ENCODE measurements around the gene SORCS1.

SORCS1 gene

DNA sequence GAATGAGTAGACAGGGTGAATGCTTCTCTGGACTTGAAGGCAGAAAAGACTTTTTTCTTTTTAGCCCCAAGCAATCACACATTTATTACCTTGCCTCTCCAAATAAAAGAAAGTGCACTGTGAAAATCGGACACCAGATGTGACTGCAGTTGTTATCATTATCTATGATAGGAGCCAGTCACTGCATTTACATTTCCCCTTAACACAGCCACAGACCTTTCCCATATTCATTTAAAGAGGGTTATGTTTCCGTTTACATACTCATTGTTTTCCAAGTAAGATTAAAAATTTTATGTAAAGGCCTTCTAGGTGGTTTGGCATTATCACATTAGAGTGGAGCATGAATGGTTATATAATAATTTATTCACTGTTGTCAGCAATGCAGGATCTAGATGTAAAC, 586.8 kb downstream of the SORCS1 start:
- DNase-seq (ENCODE audit: low spot score): no peak

DNA sequence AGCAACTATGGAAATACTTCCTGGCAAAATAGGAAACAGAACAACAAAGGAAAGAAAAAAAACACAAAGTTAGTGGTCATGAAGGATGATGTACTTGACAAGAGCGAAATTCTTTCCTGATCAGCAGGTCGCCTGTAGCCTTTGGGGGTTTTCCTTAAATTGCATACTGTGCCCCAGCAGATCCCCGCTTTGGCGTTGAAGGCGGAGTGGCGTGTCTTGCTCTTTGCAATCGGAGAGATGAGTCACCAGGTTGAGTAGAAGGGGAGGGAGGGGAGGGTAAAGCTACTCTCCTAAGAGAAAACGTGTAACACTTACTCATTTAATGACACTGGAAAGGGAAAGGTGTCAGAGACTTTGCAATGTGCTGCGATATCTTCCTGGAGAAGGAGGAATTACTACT, 587.2 kb downstream of the SORCS1 start:
- DNase-seq (ENCODE audit: low spot score): no peak

DNA sequence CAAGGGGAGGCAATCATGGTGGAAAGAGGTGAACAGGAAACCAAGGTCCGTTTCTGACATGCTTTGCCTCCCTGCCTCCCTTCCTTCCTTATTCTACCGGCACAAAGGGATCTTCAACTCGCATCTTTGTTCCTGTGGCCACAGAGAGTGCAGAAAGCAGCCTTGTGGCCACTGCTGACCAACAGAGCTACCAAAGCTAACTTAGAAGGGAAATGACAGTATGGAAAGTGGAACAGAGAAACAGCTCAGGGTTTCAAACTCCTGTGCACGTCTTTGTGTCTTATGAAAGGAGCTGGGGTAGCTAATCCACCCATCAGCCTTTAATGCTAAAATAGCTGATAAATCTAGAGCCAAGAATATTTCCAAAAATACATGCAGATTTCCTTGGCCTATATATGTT, 588.0 kb downstream of the SORCS1 start:
- no peak for DNase-seq (ENCODE audit: low spot score)

DNA sequence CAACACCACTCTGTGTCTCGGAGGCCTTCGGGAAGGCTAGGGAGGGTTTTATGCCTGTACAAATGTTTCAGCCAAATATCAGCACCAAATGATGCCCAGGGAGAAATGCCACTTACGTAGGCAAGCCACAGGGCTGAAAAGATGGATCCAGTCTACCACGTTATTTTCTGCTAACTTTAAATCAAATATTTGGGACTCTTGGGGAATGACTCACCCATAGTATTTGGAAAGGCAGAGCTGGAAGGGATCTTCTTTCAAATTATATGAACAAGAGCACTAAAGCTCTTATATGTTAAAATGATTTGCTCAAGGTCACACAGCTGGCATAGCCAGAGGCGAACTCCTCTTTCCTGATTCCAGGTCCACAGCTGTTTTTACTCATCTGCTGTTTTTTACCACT, 591.4 kb downstream of the SORCS1 start:
- DNase-seq (ENCODE audit: low spot score): no peak

DNA sequence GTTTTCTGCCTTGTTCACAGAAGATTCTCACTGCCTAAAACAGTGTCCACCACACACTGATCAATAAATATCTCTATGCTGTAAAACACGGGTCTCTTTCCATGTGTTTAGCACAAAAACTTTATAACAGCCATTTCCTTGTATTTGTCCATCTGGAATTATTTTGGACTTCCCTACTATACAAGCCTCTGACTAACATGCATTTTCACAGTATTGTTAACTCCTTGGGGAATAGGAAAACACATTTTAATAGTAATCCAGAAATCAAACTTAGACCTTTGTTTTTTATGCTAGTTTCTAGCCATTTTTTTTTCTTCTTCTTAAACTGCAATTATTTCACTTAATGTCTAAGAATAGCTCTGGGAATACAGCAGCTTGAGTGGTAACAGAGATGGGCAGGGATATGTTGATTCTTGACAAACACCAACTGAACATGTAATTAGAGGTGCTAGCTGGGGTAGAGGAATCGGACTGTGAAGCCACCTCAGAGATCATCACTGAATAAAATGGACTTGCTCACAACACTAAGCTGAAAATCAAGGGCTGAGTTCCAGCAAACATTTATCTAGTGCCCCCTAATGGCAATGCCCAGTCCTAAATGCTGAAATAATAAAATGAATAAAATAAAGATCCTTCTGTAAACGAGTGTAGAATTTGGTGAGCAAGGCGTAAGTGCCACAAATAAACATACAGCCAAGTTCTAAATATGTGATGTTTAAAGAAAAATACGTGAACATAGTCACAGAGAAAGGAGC, 593.1 kb downstream of the SORCS1 start:
- DNase-seq (ENCODE audit: low spot score): peak; percentile 60

DNA sequence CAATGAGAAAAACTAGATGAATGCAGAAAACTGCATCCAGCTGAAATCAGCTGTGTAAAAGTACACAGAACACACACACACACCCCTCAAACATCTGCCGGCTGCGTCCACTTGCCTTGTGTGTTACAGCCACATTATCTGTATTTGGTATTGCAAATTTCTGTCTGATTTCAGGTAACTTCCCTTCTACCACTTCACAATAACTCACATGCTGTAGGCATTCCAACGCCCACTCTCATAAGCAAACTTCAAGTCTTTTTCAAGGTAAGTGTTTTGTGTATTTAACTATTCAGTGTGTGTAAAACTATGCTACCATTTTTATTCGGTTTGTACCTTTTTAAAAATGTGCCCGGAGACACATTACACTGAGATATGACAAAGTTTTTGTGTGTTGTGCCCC, 594.2 kb downstream of the SORCS1 start:
- no peak for DNase-seq (ENCODE audit: low spot score)

DNA sequence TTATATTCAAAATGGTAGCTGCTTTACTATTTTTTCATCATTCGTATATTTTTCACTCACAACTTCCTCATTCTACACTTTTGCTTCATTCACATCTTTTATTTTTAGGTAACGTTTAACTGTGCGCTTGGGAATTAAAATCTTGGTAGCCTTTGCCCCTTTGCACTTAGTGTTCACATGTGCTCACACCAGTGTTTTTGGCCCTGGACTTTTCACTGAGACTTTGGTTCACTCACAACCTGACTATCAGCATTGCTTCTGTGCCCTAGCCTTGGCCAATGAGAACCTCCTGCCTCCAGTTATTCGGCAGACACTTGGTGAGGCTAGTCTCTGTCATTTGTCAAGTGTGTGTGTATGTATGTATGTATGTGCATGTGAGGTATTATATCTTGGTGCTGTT, 596.9 kb downstream of the SORCS1 start:
- DNase-seq (ENCODE audit: low spot score): no peak

DNA sequence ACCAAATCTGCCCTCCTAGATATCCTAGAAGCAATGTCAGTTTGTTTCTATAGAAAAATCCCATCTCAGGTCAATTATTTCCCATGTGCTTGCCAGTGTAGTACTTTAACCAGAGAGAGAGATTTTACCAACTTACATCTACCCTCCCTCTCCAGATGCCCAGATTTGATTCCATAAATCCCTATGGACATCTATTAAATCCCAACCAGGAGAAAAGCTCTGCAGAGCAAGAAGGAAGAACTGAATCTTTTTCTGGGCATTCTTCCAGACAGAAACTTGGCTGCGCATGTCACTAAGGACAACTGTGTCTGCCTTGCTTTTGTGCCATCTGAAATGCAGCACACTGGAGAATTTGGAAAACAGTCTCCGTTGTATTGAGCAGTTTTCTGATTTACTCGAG, 597.6 kb downstream of the SORCS1 start:
- DNase-seq (ENCODE audit: low spot score): no peak

DNA sequence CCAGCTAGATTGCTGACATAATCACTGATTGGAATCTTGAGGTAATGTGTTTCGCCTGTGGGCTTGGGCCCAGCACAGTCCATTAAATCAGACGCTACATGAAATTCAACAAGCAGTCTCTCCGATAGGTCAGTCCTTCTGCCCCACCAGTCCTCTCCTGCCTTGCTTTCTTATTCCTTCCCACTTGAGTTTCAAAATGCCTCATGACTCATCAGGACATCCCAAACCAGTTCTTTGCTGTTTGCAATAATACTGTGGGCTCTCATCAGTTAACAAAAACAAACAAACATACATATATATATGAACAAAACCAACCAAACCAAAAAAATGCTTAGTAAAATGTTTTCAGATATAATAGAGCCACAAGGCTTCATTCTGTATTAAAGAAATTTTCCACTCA, 599.0 kb downstream of the SORCS1 start:
- DNase-seq (ENCODE audit: low spot score): peak; percentile 33

DNA sequence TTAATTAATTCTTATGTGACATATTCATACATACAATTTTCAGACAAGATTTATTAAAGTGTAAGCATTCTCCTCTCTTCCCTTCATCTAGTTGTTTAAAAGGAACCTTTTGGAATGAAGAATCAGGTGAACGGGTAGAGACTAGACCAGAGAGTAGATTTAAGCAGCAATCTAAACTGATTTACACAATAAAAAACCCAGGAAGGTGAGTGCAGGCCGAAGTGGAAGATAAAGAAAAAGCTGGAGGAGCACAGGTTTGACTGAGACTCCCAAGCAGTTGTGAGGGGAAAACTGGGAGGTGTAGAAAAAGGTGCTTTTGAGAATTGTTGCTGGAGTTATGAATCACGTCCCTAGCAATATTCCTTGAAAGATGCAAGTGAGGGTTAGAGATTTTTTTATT, 601.1 kb downstream of the SORCS1 start:
- DNase-seq (ENCODE audit: low spot score): no peak

DNA sequence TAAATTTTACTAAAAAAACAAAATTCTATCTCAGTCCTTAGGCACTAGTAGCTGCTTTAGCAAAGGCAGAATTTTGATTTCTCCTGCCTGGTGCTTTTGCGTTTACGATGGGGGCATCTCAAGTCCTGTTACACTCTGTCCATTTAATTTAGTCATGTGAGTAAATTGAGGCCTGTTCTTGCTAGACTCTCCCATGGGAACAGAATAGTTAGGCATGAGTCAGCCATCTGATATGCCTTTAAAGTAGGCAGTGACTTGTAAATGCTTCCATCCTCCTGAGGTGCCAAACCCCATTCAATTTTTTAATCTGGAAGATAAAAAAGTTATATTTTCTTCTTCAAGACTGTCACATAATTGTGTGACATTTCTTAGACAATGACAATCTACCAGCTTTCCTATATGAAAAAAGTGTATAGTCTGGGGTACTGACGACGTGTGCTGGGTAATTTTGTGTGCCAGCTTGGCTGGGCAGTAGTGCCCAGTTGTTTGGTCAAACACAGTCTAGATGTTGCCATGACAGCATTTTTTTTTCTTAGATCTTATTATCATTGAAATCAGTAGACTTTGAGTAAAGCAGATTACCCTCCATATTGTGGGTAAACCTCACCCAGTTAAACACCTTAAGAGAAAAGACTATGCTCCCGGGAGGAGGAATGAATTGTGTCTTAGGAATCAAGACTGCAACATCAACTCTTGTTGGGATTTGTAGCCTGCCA, 603.4 kb downstream of the SORCS1 start:
- DNase-seq (ENCODE audit: low spot score): peak; percentile 36

DNA sequence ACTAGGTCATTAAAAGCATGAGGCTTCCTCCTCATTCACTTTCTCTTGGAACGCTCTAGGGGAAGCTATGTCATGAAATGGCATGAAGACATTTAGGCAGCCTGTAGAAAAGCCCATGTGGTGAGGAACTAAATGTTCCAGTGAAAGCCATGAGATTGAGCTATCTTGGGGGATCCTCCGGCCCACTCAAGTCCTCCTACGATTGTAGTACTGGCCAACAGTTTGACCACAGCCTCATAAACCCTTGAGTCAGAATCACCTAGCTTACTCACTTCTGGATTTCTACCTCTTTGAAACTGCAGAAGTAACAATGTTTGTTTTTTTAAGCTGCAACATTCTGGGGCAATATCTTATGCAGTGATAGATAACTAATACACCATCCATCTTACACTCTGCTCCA, 605.1 kb downstream of the SORCS1 start:
- no peak for DNase-seq (ENCODE audit: low spot score)

DNA sequence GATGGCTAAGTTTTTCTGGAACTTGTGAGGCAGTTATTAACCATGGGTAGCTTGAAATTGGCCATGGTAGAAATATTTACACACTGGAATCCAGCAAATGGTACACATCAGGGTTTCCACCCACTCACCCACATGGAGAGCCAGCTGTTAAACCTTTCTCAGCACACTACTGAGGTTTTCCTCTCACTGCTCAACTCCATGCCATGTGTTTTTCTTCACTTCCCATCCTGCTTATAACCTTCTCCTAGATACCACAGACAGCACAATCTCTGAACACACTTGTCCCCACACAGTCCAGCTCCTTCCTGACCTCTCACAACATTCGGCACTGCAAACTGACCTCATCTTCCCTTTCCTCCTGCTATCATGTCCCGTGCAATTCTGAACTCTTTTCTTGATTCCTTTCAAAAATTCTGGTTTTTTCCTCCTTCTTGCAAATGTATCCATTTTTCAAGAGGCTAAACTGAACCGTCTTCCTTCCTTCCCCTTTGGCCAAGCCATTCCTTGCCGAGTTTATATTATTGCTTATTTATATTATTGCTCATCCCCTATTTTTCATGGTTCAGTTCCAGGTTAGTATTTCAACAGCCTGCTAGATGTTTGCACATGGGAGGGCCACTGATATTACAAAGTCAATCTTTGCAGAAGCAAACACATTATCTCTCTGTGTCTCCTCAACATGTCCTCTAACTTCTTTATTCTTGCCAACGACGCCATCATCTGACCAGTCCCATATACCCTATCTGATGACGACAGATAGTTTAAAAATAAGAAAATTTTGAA, 606.4 kb downstream of the SORCS1 start:
- DNase-seq (ENCODE audit: low spot score): no peak

DNA sequence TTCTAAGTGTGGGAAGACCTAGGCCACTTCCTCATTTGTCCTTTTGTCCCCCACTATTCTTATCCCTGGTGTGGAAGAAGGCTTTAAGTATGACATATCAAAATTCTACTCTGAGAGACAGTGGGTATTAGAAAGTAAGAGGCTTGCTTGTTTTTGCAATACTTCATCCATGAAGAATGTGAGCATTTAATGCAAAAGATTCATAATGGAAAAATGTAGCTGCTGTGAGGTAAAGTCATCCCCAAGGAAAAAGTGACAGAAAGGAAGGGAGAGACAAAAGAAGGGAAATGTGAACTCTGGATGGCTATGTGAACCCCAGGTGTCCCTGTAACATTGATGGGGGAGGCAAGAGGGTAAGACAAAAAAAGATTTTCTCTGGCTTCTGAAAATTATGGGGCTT, 607.5 kb downstream of the SORCS1 start:
- DNase-seq (ENCODE audit: low spot score): no peak

DNA sequence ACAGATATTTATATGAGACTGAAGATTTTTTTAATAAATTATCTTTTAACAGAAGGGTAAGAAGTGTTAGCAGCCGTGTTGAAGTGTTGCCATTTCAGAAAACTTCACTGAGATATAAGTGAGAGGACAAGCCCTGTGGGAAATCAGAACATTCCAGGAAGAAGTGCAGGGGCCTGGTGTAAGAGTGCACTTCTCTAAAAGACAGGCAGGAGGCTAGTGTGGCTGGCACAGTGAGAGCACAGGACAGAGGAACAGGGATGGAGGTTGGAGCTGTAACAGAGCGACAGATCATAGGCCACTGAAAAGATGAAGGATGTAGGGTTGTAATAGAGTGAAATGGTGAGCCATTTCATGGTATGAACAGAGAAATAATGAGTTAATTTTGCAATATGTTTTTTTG, 608.9 kb downstream of the SORCS1 start:
- DNase-seq (ENCODE audit: low spot score): no peak

DNA sequence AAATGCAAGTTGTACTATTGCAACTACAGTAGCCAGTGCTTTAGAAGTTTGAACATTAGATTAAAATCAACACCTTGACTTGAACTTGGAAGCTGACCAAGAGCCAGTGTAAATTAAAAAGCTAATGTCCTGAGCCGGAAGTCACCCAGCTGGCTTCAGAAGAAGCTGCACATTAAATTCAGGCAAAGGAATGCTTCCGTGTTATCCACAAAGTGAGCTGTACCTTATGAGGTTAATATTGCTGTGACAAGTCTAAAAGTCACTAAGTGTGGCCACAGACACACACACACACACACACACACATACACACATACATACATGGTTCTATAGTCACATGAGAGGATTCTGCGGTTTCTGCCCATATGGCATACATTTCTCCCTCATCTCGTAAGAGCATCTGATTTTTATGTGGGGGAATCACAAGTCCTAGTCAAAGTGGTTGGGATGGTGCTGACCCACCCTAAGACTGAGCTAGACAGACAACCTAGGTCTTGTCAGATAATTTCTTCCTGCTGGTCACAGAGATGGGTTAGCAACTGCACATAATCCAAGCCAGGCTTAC, 612.9 kb downstream of the SORCS1 start:
- no peak for DNase-seq (ENCODE audit: low spot score)

DNA sequence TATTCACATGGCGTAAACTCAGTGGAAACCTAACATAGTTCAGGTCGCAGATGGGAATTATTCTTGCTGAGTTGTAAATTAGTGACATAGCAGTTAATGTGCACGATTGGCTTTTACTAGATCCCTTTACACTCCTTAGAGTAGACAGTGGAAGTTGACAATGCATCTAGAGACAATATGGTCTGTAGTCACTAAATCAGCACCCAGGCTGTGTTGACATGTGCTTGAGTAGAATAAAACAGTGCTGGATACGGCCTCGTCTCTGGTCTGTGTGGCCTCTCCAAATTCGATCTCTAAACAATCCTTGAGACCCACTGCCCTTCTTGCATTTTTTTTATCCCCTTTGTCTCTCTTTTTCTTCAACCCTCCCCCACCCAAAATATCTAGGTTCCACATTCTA, 615.7 kb downstream of the SORCS1 start:
- no peak for DNase-seq (ENCODE audit: low spot score)

DNA sequence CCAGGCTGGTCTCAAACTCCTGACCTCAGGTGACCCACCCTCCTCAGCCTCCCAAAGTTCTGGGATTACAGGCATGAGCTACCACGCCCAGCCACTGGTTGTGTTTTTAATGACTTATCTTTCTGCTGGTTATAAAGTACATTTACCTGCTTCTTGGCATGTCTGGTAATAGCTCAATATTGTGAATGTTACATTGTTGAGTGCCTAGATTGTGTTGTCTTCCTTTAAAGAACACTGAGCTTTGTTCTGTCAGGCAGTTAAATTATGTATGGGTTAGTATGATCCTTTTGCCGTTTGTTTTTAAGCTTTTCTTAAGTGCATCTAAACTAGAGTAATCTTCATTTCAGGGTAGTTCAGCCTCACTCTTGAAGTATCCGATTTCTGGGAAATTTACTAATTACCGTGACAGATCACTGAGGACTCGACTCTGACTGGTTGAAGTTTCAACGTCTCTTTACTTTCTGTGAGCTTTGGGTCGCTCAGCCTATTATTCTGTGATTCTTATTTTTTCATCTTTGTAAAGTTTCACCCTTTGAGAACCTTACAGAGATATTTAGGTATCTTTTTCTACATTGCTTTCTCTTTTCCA, 617.4 kb downstream of the SORCS1 start:
- DNase-seq (ENCODE audit: low spot score): no peak

DNA sequence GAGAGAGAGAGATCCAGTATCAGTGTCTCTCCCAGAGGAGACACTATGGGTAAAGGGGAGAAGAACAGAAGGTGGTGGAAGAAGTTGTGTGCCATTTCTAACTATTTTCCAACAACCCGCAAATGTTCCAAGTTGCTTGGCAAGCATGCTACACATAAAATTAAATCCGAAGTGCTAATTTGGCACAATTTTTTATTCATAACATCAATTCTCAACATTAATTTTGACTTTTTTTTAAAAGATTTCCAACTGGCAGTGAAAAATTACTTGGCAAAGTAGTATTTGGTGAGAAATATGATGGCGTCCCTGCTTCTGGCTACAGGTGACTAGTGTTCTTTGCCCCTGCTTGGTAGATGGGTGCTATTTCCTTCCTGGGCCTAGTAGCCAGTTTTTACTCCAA, 622.0 kb downstream of the SORCS1 start:
- DNase-seq (ENCODE audit: low spot score): no peak

DNA sequence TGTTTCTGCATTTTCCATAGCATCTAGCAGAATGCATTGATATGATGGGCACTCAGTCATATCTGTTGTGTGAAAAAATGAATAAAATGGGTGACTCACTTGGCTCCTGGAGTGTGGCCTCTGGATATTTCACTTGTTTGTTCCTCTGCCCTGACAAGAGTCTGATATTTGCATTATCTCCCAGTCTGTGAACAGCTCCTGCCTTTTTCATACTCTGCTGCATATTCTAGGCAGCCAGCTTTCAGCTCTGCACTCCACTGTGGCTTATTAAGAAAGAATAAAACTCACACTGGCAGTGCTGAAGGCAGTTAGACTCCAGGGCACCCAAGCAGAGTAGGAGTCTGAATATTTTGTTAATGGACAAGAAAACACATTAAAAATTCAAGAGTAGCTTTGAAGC, 623.9 kb downstream of the SORCS1 start:
- peak; percentile 11 for DNase-seq (ENCODE audit: low spot score)

DNA sequence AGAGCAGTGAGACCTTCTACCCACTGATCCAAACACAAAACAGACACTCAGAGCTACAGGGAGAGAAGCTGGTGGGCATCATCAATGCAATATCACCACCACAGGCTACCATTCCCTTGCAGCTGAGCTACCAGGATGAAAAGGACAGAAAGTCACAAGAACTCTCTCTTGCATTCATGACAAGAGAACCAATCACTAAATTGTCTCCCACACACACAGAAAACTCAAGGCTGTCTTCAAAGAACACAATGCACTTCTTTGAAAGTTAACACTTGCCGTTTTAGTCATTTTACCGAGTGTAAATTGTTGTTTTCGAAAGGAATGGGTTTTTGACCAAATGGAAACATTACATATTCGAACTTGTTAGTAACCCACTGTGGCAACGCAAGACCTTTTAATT, 626.6 kb downstream of the SORCS1 start:
- no peak for DNase-seq (ENCODE audit: low spot score)

DNA sequence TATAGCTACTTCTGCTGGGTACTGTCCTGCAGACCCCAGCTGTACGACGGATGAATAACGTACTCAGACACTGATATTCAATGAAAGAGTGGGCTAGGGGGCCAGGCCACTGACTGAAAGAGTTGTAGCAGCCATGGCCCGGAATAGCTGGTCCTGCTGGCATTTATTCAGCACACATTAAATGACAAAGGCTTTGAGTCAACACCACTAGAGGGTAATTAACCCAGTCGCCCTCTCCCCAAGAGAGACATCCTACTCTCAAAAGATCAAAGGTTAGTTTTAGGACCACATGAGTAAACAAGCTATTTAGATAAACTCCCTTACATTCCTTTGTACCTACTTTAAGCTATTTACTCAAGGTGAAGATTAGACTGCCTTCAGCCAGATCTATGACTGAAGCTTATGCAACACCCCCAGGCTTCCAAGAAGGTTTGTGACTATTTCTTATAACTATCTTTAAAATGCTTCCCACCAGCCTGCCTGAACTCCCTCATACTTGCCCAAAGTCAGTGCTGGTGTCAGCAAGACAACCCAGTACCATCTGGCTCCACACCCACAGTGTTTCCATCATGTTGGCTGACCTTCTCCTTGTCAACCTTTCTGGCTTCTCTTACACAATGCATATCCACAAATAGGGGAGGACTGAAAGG, 629.1 kb downstream of the SORCS1 start:
- DNase-seq (ENCODE audit: low spot score): no peak

All from AG20443 (cell line).